Testis (tissue), 3 donors: ENCODE data around the gene TLX2. TPM values are rescaled to one million over a fixed set of nuclear protein-coding genes. Genes with fewer than 3 reads are reported as not detected.

Experiments used
- DNase-seq: peaks from one replicate; pipeline ENCODE4 v3.0.0-alpha.2; 2019
- H3K27ac ChIP-seq, 2 donors: fragments of 200-600 bp; sonication (generic); one replicate each; pipeline ENCODE4 v1.5.1; 2019
- H3K27me3 ChIP-seq: fragments of 200-600 bp; sonication (generic); one replicate; pipeline ENCODE4 v1.5.1; 2019
- H3K36me3 ChIP-seq: fragments of 200-600 bp; sonication (generic); one replicate; pipeline ENCODE4 v1.5.1; 2017; ENCODE audit warnings: low read depth; ENCODE audit errors: missing control alignments
- H3K4me1 ChIP-seq: fragments of 200-600 bp; sonication (generic); one replicate; pipeline ENCODE4 v1.5.1; 2019
- H3K4me3 ChIP-seq, 2 donors: fragments of 200-600 bp; sonication (generic); one replicate each; pipeline ENCODE4 v1.5.1; 2017 to 2019
- H3K9me3 ChIP-seq: fragments of 200-600 bp; sonication (generic); one replicate; pipeline ENCODE4 v1.5.1; 2017
- CTCF ChIP-seq, 3 experiments: fragments of 450-650 bp in 2 of 3; fragments of 200-600 bp in 1 of 3; sonication (generic) in 1 of 3; IDR thresholded peaks; one replicate each; pipeline ENCODE4 v1.5.1; 2016 to 2019; ENCODE audit warnings: antibody characterized with exemption in 3 of 3, mild to moderate bottlenecking in 2 of 3, moderate library complexity in 1 of 3
- POLR2A ChIP-seq: fragments of 450-650 bp; IDR thresholded peaks from one replicate; pipeline ENCODE4 v1.6.1; 2017; ENCODE audit warnings: antibody characterized with exemption, mild to moderate bottlenecking, moderate library complexity
- WGBS, 2 donors: methylation state at CpG; one replicate each; pipeline ENCODE4 v1.1.5; 2018; 5-methylcytosine and 5-hydroxymethylcytosine counted together
- intact Hi-C: fragments of 100-400 bp; cut with DNase I; formaldehyde crosslinking; loops from one replicate; pipeline ENCODE4 v1.15.1; 2023; ENCODE audit warnings: low total_unique reads
- polyA plus RNA-seq: library from polyadenylated mRNA; stranded (reverse); fragments of 350-450 nt; fragmentation: Illumina TruSeq; extraction: RNeasy Lipid Tissue Mini Kit (QIAGEN cat#74804); gene quantifications from one replicate; pipeline ENCODE4 v1.2.3, GENCODE V29; 2014; ENCODE audit warnings: low read depth, low replicate concordance; ENCODE audit not compliant: insufficient read depth
- total RNA-seq, 2 donors: library from RNA; depleted of rRNA; stranded (reverse); fragments of >200 nt; gene quantifications; one replicate each; pipeline ENCODE4 v1.2.3, GENCODE V29; 2016

TLX2 gene
- total and polyA plus RNA-seq, 3 donors from 2014 or later, result 1.1 to 4.5 (median 1.3) TPM

- intact Hi-C loops, result no loop called here
- no peak overlapping the region for H3K4me3 ChIP-seq
- H3K27me3 ChIP-seq, result no peaks in the 10 kb centered on the region
- no peak for DNase-seq
- no peak for TF ChIP-seq CTCF (IDR thresholded peaks at IDR 0.05)
- TF ChIP-seq POLR2A, result no peak
- WGBS, 2 donors, result 88 to 90% methylated on average over 10 of the region's 10 CpGs
- H3K9me3 ChIP-seq, result no peaks in the 10 kb centered on the region
- H3K4me1 ChIP-seq, result peaks cover 7% of the 10 kb centered on the region
- no peaks in the 10 kb centered on the region for H3K36me3 ChIP-seq
- H3K27ac ChIP-seq, result no peak overlapping the region
Measured at GRCh38 chr2:74524955-74525716, 10.9 kb downstream of the TLX2 start.

GRCh38 chr2:74525717-74526648, 11.7 kb downstream of the TLX2 start, which contains the start of gene DQX1:
Gene DQX1, minus strand, starts transcription at chr2:74526231. Its CDS starts 502 bp downstream, at chr2:74525729.
- TF ChIP-seq POLR2A (no peak), CTCF (IDR thresholded peaks at IDR 0.05) (no peak)

GRCh38 chr2:74526649-74527230, 12.5 kb downstream of the TLX2 start:
- Histone ChIP-seq H3K27ac (no peak overlapping the region), H3K36me3 (no peaks in the 10 kb centered on the region), H3K27me3 (no peaks in the 10 kb centered on the region), H3K9me3 (no peaks in the 10 kb centered on the region), H3K4me3 (no peak overlapping the region), H3K4me1 (peaks cover 16% of the 10 kb centered on the region)
- intact Hi-C loops, result no loop called here
- WGBS, 2 donors, result 95 to 99% methylated on average over 11 of the region's 11 CpGs
- no peak for DNase-seq
- no peak for TF ChIP-seq CTCF (IDR thresholded peaks at IDR 0.05)
- TF ChIP-seq POLR2A, result no peak

More at GRCh38 chr2:74525717-74526648, 11.7 kb downstream of the TLX2 start, which contains the start of gene DQX1:
- Histone ChIP-seq H3K4me3 (no peak within 1 kb of the TSS), H3K9me3 (no peaks in the 10 kb centered on the region), H3K27ac (no peak within 1 kb of the TSS), H3K4me1 (peaks cover 10% of the 10 kb centered on the region), H3K27me3 (no peaks in the 10 kb centered on the region), H3K36me3 (no peaks in the 10 kb centered on the region)
- 86 to 93% methylated on average over 11 of the region's 11 CpGs for WGBS, 2 donors
- intact Hi-C loops, result no loop called here
- peak; percentile 37 for DNase-seq

GRCh38 chr2:74527741-74528140, 13.5 kb downstream of the TLX2 start:
- intact Hi-C loops, result no loop called here
- H3K36me3 ChIP-seq, result no peaks in the 10 kb centered on the region
- no peak for DNase-seq

More at GRCh38 chr2:74527741-74528140, 13.5 kb downstream of the TLX2 start:
- no peak overlapping the region for H3K27ac ChIP-seq
- H3K4me3 ChIP-seq, result no peak overlapping the region
- H3K9me3 ChIP-seq, result no peaks in the 10 kb centered on the region
- WGBS, 2 donors, result 94 to 95% methylated on average over 9 of the region's 9 CpGs
- TF ChIP-seq CTCF (IDR thresholded peaks at IDR 0.05) (no peak), POLR2A (no peak)
- no peaks in the 10 kb centered on the region for H3K27me3 ChIP-seq
- H3K4me1 ChIP-seq, result peaks cover 16% of the 10 kb centered on the region
